ENCODE results near the gene RRP12. TPM values are rescaled to one million over a fixed set of nuclear protein-coding genes. Genes with fewer than 3 reads are reported as not detected.

RRP12 gene
- total and polyA plus RNA-seq, 2 of the 4 experiments (the other 2 are of a cell fraction) = 21.5 to 23.3 TPM

DNA sequence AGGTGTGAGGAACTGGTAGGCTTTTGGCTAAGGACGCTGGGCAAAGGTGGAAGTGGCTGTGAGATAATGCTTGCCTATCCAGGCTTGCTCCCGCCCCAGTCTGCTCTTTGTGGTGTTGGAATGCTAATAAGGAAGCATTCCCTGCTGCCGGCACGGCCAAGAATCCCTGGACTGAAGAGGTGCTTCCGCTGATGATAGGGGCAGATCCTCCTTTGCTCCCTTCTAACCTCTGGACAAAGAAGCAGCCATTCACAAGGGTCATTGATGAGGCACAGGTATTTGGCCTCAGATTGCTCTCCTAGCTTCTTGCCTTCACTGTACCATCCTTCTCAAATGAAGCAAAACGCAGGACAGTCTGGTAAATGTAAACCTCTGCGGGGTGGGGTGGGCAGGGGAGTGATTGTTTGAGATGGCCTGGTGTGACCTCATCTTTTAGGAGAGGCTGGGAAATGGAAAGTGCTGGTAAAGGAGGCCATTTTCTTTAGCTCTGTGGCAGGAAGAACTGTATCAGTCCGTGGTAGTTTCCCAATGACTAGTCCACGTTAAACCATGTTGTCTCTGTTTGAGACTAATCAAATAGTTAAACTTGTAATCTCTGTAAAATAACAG lies 26.5 kb upstream of the RRP12 start:
- Histone ChIP-seq H3K18ac (ENCODE audit: low read depth, low read length) (peak overlapping the region; percentile 58; the same call in 1 of the 2 replicates), H3K56ac (ENCODE audit: extremely low read depth, insufficient read depth, low read length) (peak overlapping the region; percentile 77), H3K4me3 (ENCODE audit: insufficient read depth, low read depth, low read length) (peak overlapping the region; percentile 97), H2AFZ (replicated peaks; ENCODE audit: low read length, poor library complexity) (peak overlapping the region; percentile 78), H2BK5ac (ENCODE audit: low read depth, low read length, poor library complexity, severe bottlenecking) (peak overlapping the region; percentile 87), H3K27ac (ENCODE audit: insufficient read depth, low read length) (peak overlapping the region; percentile 75), H3K4me2 (ENCODE audit: low read depth, low read length) (peak overlapping the region; percentile 99), H3K79me1 (ENCODE audit: low read depth in 1 of 2, low read length in 2 of 2) (peaks cover 11 to 50% of the 10 kb centered on the region in 2 experiments; a peak in 3 of 4 replicates), H4K5ac (ENCODE audit: low read depth, low read length) (peak overlapping the region; percentile 65), H3K9me3 (ENCODE audit: control insufficient read depth, insufficient read depth, low read length) (no peaks in the 10 kb centered on the region), H4K8ac (ENCODE audit: low read depth in 2 of 2, low read length in 2 of 2) (peak overlapping the region in 1 of 2 experiments; percentile 80; a peak in 3 of 4 replicates), H2BK20ac (ENCODE audit: low read depth, low read length) (no peak overlapping the region), H3K9me1 (ENCODE audit: insufficient read depth, low read length) (no peaks in the 10 kb centered on the region), H2AK9ac (replicated peaks; ENCODE audit: low read depth, low read length, poor library complexity) (peak overlapping the region; percentile 95), H3K9ac (ENCODE audit: low read depth, low read length) (peak overlapping the region; percentile 98), H2AK5ac (ENCODE audit: low read depth, low read length) (peak overlapping the region; percentile 96), H3K36me3 (ENCODE audit: control insufficient read depth, insufficient read depth, low read length) (peaks cover 27% of the 10 kb centered on the region), H3K23ac (ENCODE audit: low read depth, low read length) (peak overlapping the region; percentile 82), H2BK15ac (ENCODE audit: low read depth, low read length) (no peak overlapping the region), H4K20me1 (ENCODE audit: insufficient read depth, low read length) (peaks cover 43% of the 10 kb centered on the region), H3K4ac (ENCODE audit: low read depth, low read length) (peak overlapping the region; percentile 68), H2BK120ac (ENCODE audit: low read depth, low read length) (no peak overlapping the region; the same call in 1 of the 2 replicates), H3K14ac (replicated peaks; ENCODE audit: low read depth, low read length) (peak overlapping the region; percentile 79), H3K27me3 (ENCODE audit: control insufficient read depth, insufficient read depth, low read length) (no peaks in the 10 kb centered on the region), H4K91ac (ENCODE audit: insufficient read depth, low read depth, low read length) (peak overlapping the region; percentile 71), H3K4me1 (ENCODE audit: control insufficient read depth, insufficient read depth, low read length) (peaks cover 12% of the 10 kb centered on the region)
- TSS peak; percentile 12 for BruUV-seq (replicated peaks)
- peak; percentile 36 for DNase-seq
- 0% methylated on average over 1 of the region's 9 CpGs; no CpG with 5 or more reads in 1 of the 2 experiments for WGBS, 2 experiments (ENCODE audit: extremely low coverage in 2 of 2, insufficient read length in 1 of 2)
- ChIA-PET CTCF (no interaction called here), POLR2A (ENCODE audit: unreplicated experiment) (no interaction called here)
- in situ Hi-C loops (cut with MboI; ENCODE audit: low sequenced_read_pairs) = no loop called here
- ATAC-seq (ENCODE audit: low read depth) = peak; percentile 7
- dilution Hi-C loops (cut with HindIII; ENCODE audit: low sequenced_read_pairs, unreplicated experiment) = no loop called here
- intact Hi-C loops (cut with micrococcal nuclease) = loop anchor here (1.0 to 2.0 kb wide), 2 partner anchors 17 to 20 kb away; no protein-coding TSS in a partner anchor
- TF ChIP-seq MXI1 (IDR thresholded peaks at IDR 0.05; ENCODE audit: borderline replicate concordance, low read depth, low read length) (no peak), CEBPB (IDR thresholded peaks at IDR 0.05; ENCODE audit: low read depth, low read length) (0 out of 2 replicates have a peak, but pooled peaks have one; percentile 6), MAZ (IDR thresholded peaks at IDR 0.05; ENCODE audit: borderline replicate concordance, low read depth, low read length) (no peak)

All from IMR-90 (cell line).